UCSD-AML1 (cell line): ENCODE data around the gene TCP11L2.

Experiments
- DNase-seq: peaks from one replicate; lab custom pipeline; 2025; ENCODE audit not compliant: unreplicated experiment; lab: John Stamatoyannopoulos, UW

Gene TCP11L2

GRCh38 chr12:106389151-106389550, 86.6 kb downstream of the TCP11L2 start:
- DNase-seq = no peak

- DNase-seq = no peak
These were observed 90.2 kb downstream of the TCP11L2 start for GRCh38 chr12:106392759-106393158.
